ENCODE measurements around the gene MDGA2.

Gene MDGA2

DNA sequence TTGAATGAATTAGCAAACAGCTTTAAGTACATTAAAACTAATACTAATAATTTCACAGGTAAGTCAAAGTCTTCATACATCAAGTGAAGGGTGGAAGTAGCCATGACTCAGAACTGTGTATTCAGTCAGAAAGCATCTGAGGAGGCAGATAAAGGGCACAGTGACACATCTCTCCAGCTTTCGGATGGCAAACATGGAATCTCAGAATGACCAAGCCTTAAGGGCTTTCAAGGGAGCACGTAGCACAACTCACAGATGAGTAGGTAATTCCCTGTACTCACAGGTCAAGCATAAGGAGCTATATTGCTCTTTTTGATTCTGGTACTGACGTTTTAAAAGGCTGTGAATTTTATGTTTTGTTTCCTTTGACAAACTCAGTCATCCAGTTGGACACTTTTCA lies 56.0 kb downstream of the MDGA2 start:
- DNase-seq, result no peak

DNA sequence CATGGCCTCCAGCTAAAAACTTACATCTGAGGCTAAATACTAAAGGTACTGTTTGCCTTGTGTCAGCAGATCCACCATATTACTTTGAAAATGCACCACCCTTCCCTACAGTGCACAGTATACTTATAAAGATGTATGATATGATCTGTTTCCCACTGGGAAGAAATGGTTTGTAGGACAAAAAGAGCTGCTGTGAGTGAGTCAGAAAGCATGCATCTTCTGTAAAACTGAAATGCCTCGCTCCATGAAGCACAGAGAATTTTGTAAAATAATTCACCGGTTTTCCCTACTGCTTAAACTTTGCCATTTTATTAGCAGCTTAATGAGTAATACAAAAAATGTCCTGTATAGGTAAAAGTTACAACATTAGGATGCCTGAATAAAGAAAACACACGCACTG lies 68.8 kb downstream of the MDGA2 start:
- no peak for DNase-seq

DNA sequence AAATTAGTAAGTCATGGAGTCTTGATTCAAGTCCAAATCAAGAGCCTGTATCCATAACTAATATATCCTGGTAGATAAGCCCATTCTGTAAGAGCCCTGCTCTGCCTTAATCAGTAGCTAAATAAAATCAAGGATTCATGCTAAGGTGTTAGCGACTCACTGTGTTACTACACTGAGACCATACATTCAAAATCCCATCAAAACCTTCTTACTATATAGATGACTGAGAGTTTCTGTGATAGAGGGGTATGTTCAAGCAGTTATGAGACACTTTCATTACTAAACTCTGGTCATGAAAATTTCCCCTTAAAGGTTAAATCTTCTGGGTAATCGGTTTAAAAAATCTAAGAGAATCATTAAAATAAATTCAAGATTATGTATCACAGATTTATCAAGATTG lies 78.5 kb downstream of the MDGA2 start:
- DNase-seq, result no peak

DNA sequence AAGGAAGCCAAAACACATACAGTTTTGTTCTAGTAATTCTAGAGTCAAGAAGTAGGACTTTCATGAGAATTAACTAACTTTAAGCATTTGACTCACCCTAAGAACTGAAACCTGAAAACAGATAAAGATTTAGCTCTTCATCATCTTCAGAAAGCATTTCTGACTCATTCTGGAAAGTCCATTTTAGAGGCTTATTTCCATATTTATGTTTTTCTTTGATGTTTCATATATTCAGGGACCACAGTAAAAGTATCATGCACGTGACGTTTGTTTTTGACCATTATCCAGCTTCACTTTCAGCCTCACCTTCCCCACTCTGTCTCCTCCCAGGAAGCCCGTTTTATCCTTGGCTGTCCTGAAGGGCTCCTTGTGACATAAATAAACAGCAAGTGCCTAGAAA lies 79.2 kb downstream of the MDGA2 start:
- DNase-seq, result no peak

GRCh38 chr14:47595552-47595951 lies 79.9 kb downstream of the MDGA2 start:
- DNase-seq, result no peak

GRCh38 chr14:47590767-47591495 lies 84.5 kb downstream of the MDGA2 start:
- DNase-seq, result no peak

- no peak for DNase-seq
Measured at GRCh38 chr14:47585447-47585846, 90.0 kb downstream of the MDGA2 start.

GRCh38 chr14:47567273-47567672 lies 108.1 kb downstream of the MDGA2 start:
- no peak for DNase-seq

GRCh38 chr14:47557894-47558293 lies 117.5 kb downstream of the MDGA2 start:
- no peak for DNase-seq

DNA sequence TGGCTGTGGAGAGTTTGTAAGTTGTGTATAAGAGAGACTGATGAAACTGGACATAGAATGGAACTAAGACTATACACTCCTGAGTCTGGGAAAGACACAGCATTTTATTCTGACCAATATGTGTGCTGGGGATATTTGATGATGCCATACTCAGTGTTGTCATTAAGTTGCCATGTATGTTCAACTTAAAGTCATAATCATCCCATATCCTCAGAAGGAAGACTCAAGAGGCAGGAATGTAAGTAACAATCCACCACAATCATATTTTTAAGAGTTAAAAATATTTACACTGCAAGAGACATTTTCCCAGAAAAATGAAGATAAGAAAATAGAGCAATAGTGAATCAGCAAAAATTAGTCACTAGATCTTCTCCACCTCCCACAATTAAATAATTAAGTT lies 120.1 kb downstream of the MDGA2 start:
- no peak for DNase-seq

GRCh38 chr14:47549886-47550285 lies 125.5 kb downstream of the MDGA2 start:
- no peak for DNase-seq

DNA sequence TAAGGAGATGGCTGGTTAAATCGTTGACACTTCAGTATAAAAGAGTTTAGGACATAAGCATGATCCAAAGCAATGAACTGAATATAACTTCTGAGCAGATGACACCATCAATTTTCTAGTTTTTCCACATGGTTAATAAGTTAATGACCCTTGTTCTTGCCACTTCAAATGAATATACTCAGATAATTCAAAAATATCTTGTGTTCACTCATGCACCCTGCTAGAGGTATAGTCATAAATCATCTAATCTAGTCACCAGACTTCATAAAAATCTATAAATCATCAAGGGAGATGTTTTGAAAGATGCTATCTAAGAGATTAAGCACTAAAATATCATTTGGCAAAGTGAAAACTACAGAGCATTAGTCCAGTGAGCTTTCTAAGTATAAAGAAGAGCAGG lies 131.9 kb downstream of the MDGA2 start:
- no peak for DNase-seq

DNA sequence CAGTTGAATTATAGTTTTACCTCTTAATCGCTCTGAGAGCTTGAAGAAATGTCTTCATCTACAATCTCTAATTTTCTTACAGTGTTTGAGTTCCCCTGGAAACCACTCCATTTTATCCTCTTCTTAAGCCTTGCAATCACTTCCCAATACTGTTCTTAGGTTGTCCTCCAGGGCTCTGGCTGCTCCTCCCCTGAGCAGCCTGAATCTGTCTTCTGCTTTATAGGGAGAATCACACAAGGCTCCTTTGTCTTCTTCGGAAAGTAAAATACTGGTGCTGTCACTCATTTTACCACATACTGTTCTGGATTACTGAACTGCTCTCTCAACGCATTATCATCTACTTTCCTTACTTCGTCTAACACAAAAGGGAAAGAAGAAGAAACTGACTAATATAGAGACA lies 133.7 kb downstream of the MDGA2 start:
- DNase-seq, result no peak

- DNase-seq, result no peak
Measured at GRCh38 chr14:47539031-47539461, 136.4 kb downstream of the MDGA2 start.

GRCh38 chr14:47536341-47536740 lies 139.1 kb downstream of the MDGA2 start:
- no peak for DNase-seq

DNA sequence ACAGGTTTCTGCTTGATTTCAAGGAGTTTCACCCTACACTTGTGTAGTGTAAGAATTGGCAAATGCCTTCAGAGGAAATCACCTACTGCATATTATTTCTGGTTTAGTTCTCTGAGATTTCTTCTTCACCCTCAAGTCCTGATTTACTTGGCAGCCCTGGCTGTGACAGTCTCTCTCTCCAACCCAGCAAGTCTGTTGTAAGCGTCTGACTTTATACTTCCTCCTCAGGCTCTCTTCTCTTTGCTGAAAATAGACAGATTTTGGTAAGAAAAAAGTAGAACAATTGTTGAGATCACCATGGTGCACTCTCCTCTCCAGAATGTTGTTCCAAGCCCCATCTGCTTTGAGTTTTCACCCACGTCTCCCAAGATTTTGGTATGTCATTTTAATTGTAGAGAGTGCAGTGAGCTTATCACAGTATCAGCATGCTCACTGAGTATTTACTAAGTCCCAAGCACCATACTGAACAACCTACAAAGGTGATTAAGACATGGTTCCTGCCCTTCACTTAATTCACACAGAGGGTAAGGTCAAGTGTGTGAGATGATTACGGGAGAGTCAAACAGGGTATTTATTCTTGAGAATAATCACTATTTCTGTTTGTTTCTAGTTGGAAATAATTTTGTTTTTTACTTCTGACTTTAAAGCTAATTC lies 148.7 kb downstream of the MDGA2 start:
- no peak for DNase-seq

GRCh38 chr14:47524524-47524923 lies 150.9 kb downstream of the MDGA2 start:
- no peak for DNase-seq

DNA sequence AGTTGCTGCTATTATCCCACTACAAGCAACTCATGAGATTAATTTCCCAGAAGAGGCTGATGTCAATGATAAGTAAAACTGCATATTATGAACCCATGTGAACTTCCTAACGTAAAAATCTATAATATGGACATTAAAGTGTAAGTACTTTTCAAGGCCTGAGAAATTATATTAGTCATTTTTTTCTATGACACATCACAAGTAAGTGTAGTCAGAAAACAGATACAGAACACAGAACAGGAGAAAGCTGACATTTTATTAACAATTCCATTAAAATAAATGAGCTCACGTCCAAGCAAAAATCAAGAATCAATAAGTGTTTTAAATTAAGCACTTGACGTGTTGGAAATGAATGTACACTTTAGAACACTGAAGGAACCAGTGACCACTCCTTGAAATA lies 155.0 kb downstream of the MDGA2 start:
- no peak for DNase-seq

GRCh38 chr14:47511829-47512228 lies 163.6 kb downstream of the MDGA2 start:
- DNase-seq, result no peak

DNA sequence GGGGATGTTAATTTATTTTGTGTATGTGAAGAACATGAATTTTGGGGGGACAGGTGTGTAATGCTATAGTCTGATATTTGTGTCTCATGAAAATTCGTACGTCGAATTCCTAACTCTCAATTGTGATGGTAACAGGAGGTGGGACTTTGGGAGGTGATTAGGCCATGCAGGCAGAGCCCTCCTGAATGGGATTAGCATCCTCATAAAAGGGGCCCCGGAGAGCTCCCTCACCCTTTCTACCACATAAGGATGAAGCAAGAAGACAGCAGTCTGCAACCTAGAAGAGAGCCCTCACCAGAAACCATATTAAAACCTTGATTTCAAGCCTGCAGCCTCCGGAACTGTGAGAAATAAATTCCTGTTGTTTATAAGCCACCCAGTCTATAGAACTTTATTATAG lies 165.4 kb downstream of the MDGA2 start:
- DNase-seq, result no peak

- DNase-seq, result no peak
Measured at GRCh38 chr14:47507861-47508260, 167.5 kb downstream of the MDGA2 start.

GRCh38 chr14:47500369-47500768 lies 175.0 kb downstream of the MDGA2 start:
- DNase-seq, result no peak

DNA sequence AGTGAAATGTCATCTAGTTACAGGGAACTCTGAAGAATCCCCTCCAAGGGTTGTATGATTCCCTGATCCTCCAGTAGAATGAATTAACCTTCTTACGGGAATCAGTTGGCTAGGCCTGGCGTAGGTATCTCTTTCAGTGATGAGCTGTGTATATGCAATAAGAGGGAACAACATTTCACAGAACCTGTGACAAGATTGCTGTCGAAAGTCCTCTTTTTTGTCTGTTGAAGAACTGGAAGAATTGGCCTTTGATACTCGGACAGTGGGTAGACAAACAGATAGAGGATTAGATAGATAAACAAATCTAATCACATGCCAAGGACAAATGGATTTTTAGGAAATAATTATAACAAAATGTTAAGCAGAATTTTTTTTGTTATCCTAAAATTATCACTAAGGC lies 184.6 kb downstream of the MDGA2 start:
- DNase-seq, result no peak

DNA sequence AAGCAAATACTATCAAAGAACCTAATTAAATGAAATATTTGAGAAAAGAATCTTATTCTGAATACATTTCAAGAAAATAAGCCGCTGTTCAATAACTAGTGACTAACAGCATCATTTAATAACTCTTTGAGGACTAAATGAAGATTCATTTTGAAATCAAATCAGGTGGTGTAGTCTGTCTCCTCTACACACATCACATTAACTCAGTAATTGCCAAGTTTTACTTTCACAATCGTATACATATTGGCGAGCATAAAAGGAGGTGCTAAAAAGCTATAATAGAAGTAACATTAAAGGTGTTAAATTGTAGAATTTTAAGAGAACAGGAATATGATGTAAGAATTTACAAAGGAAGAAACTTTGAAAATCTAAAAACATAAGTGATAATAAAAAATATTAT lies 185.1 kb downstream of the MDGA2 start:
- no peak for DNase-seq

DNA sequence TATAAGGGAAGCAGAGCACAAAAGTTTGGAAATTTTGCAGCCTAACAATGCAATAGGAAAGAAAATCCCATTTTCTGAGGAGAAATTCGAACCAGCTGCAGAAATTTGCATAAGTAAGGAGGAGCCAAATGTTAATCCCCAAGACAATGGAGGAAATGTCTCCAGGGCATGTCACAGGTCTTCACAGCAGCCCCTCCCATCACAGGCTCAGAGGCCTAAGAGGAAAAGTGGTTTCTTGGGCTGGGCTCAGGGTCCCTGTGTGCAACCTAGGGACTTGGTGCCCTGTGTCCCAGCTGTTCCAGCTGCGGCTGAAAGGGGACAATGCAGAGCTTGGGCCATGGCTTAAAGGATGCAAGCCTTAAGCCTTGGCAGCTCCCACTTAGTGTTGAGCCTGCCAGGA lies 190.0 kb downstream of the MDGA2 start:
- no peak for DNase-seq

All from amniotic stem cell (primary cell).